Measurements from ENCODE around the gene TSPAN9.

The TSPAN9 gene

DNA sequence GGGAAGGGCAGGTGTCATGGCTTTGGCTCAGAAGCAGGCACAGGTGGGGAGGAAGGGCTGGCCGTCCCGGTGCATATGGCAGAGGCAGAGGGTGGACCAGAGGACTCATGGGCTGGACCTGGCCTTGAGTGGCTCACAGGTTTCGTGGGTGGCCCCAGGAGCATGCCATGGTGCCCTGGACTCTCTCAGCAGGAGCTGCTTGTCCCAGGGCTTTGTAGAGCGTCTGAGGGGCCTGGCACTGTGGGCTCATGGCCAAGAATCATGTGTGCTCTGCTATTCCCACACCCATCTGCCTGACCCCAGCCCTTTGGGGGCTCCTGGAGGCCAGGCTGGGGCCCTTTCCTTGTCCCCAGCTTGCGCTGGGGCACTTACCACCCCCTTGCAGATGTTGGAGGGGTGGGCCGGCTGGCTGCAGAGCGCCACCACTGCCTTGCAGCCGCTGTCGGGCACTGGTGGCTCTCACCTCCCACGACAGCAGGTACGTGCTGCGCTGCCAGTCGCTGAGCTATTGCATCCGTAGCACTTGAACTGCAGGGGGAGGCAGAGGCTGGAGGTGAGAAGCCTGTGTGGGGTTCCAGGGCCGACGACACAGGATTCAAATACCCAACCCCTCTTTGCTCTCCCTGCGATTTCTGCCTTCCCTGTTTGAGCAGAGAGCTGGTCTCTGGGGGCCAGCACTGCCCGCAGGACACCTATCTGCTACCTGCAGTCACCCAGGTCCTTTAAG, 226.4 kb downstream of the TSPAN9 start:
- Histone ChIP-seq H3K27me3 (ENCODE audit: insufficient read depth, low read length) (peaks cover 10% of the 10 kb centered on the region), H3K4me1 (ENCODE audit: insufficient read depth, low read length) (peaks cover 4% of the 10 kb centered on the region; the same call in 1 of the 2 replicates), H3K36me3 (ENCODE audit: insufficient read depth, low read depth, low read length) (no peaks in the 10 kb centered on the region), H3K9ac (ENCODE audit: low read depth, low read length) (no peak overlapping the region), H3K27ac (ENCODE audit: low read length) (no peak overlapping the region), H3K4me3 (ENCODE audit: low read length) (no peak overlapping the region), H3K9me3 (ENCODE audit: insufficient read depth, low read depth, low read length) (no peaks in the 10 kb centered on the region)

DNA sequence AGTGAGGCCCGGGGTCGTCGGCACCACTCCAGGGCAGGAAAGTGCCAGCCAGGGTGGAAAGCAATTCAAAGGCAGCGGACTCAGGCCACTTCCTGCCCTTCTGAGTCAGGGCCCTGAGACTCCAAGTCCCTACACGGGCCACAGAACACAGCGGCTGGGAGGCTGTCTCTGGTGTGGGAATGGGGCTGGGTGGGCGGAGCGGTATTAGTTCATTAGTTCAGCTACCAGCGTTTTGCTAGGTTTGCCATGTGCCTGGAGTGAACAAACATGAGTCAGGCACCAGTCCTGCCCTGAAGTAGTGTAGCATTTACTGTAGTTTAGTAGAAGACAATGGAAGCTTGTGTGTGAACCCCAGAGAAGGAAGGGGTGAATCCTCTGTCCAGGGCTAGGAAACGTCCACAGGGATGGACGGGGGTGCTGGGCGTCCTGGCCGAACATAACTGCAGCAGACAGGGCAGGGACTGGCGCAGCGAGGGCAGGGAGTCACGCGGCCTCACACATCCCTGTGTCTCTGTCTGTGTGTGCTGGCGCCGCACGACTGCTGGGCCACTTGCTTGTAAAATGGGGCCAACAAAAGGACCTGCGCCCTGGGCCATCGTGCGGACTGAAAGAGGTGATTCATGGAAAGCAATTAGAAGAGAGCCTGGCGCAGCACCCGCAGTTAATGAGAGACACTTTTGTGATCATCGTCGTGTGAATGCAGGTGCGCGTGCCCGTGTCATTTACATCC, 227.4 kb downstream of the TSPAN9 start:
- no peak overlapping the region for H3K9ac ChIP-seq (ENCODE audit: low read depth, low read length)
- H3K27ac ChIP-seq (ENCODE audit: low read length) = no peak overlapping the region
- H3K4me1 ChIP-seq (ENCODE audit: insufficient read depth, low read length) = peaks cover 4% of the 10 kb centered on the region; the same call in 1 of the 2 replicates
- H3K4me3 ChIP-seq (ENCODE audit: low read length) = no peak overlapping the region
- no peaks in the 10 kb centered on the region for H3K36me3 ChIP-seq (ENCODE audit: insufficient read depth, low read depth, low read length)
- H3K9me3 ChIP-seq (ENCODE audit: insufficient read depth, low read depth, low read length) = no peaks in the 10 kb centered on the region
- peaks cover 5% of the 10 kb centered on the region for H3K27me3 ChIP-seq (ENCODE audit: insufficient read depth, low read length)

DNA sequence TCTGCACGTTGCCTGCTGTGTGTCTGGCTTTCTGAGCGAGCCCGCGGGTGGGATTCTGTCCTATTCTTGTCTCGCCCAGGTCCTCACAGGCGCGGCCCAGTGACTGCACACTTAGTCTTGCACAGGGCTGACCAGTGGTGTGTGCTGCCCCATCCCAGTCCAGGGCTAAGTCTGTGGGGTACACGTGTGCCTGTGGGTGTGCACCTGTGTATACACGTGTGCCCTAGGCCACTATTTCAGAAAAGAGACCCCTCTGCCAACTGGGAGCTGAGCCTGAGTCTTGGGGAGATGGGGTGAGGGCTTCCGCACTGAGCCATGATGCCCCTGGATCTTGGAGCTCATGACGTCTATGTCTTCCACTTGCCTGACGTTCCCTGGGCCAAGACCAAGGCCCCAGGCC, 228.3 kb downstream of the TSPAN9 start:
- Histone ChIP-seq H3K4me1 (ENCODE audit: insufficient read depth, low read length) (no peaks in the 10 kb centered on the region), H3K27me3 (ENCODE audit: insufficient read depth, low read length) (peaks cover 4% of the 10 kb centered on the region; the same call in 1 of the 2 replicates), H3K9me3 (ENCODE audit: insufficient read depth, low read depth, low read length) (no peaks in the 10 kb centered on the region), H3K27ac (ENCODE audit: low read length) (no peak overlapping the region), H3K36me3 (ENCODE audit: insufficient read depth, low read depth, low read length) (no peaks in the 10 kb centered on the region), H3K4me3 (ENCODE audit: low read length) (no peak overlapping the region), H3K9ac (ENCODE audit: low read depth, low read length) (no peak overlapping the region)

- H3K9me3 ChIP-seq (ENCODE audit: insufficient read depth, low read depth, low read length) = no peaks in the 10 kb centered on the region
- H3K9ac ChIP-seq (ENCODE audit: low read depth, low read length) = no peak overlapping the region
- H3K4me3 ChIP-seq (ENCODE audit: low read length) = no peak overlapping the region
- H3K36me3 ChIP-seq (ENCODE audit: insufficient read depth, low read depth, low read length) = no peaks in the 10 kb centered on the region
- H3K27ac ChIP-seq (ENCODE audit: low read length) = no peak overlapping the region
- no peaks in the 10 kb centered on the region for H3K4me1 ChIP-seq (ENCODE audit: insufficient read depth, low read length)
- H3K27me3 ChIP-seq (ENCODE audit: insufficient read depth, low read length) = peaks cover 4% of the 10 kb centered on the region; the same call in 1 of the 2 replicates
Observed at GRCh38 chr12:3305904-3306619, 228.9 kb downstream of the TSPAN9 start.

GRCh38 chr12:3307389-3307788, 230.2 kb downstream of the TSPAN9 start:
- Histone ChIP-seq H3K4me1 (ENCODE audit: insufficient read depth, low read length) (no peaks in the 10 kb centered on the region; the same call in 1 of the 2 replicates), H3K27ac (ENCODE audit: low read length) (no peak overlapping the region), H3K36me3 (ENCODE audit: insufficient read depth, low read depth, low read length) (no peaks in the 10 kb centered on the region), H3K9ac (ENCODE audit: low read depth, low read length) (no peak overlapping the region), H3K27me3 (ENCODE audit: insufficient read depth, low read length) (peaks cover 4% of the 10 kb centered on the region; the same call in 1 of the 2 replicates), H3K9me3 (ENCODE audit: insufficient read depth, low read depth, low read length) (no peaks in the 10 kb centered on the region), H3K4me3 (ENCODE audit: low read length) (no peak overlapping the region)

- H3K9ac ChIP-seq (ENCODE audit: low read depth, low read length) = no peak overlapping the region
- no peaks in the 10 kb centered on the region for H3K36me3 ChIP-seq (ENCODE audit: insufficient read depth, low read depth, low read length)
- peaks cover 4% of the 10 kb centered on the region; the same call in 1 of the 2 replicates for H3K27me3 ChIP-seq (ENCODE audit: insufficient read depth, low read length)
- H3K4me1 ChIP-seq (ENCODE audit: insufficient read depth, low read length) = no peaks in the 10 kb centered on the region; the same call in 1 of the 2 replicates
- H3K27ac ChIP-seq (ENCODE audit: low read length) = no peak overlapping the region
- H3K9me3 ChIP-seq (ENCODE audit: insufficient read depth, low read depth, low read length) = no peaks in the 10 kb centered on the region
- no peak overlapping the region for H3K4me3 ChIP-seq (ENCODE audit: low read length)
Observed at GRCh38 chr12:3308063-3308462, 230.9 kb downstream of the TSPAN9 start.

- no peaks in the 10 kb centered on the region; the same call in 1 of the 2 replicates for H3K4me1 ChIP-seq (ENCODE audit: insufficient read depth, low read length)
- no peak overlapping the region for H3K4me3 ChIP-seq (ENCODE audit: low read length)
- H3K27me3 ChIP-seq (ENCODE audit: insufficient read depth, low read length) = peaks cover 4% of the 10 kb centered on the region; the same call in 1 of the 2 replicates
- no peak overlapping the region for H3K9ac ChIP-seq (ENCODE audit: low read depth, low read length)
- H3K27ac ChIP-seq (ENCODE audit: low read length) = no peak overlapping the region
- no peaks in the 10 kb centered on the region for H3K36me3 ChIP-seq (ENCODE audit: insufficient read depth, low read depth, low read length)
- H3K9me3 ChIP-seq (ENCODE audit: insufficient read depth, low read depth, low read length) = no peaks in the 10 kb centered on the region
Observed at GRCh38 chr12:3308609-3309008, 231.4 kb downstream of the TSPAN9 start.

- Histone ChIP-seq H3K27me3 (ENCODE audit: insufficient read depth, low read length) (no peaks in the 10 kb centered on the region; the same call in 1 of the 2 replicates), H3K36me3 (ENCODE audit: insufficient read depth, low read depth, low read length) (no peaks in the 10 kb centered on the region), H3K9ac (ENCODE audit: low read depth, low read length) (no peak overlapping the region), H3K4me3 (ENCODE audit: low read length) (no peak overlapping the region), H3K9me3 (ENCODE audit: insufficient read depth, low read depth, low read length) (no peaks in the 10 kb centered on the region), H3K4me1 (ENCODE audit: insufficient read depth, low read length) (no peaks in the 10 kb centered on the region; the same call in 1 of the 2 replicates), H3K27ac (ENCODE audit: low read length) (no peak overlapping the region)
Observed at GRCh38 chr12:3309805-3310204, 232.6 kb downstream of the TSPAN9 start.

DNA sequence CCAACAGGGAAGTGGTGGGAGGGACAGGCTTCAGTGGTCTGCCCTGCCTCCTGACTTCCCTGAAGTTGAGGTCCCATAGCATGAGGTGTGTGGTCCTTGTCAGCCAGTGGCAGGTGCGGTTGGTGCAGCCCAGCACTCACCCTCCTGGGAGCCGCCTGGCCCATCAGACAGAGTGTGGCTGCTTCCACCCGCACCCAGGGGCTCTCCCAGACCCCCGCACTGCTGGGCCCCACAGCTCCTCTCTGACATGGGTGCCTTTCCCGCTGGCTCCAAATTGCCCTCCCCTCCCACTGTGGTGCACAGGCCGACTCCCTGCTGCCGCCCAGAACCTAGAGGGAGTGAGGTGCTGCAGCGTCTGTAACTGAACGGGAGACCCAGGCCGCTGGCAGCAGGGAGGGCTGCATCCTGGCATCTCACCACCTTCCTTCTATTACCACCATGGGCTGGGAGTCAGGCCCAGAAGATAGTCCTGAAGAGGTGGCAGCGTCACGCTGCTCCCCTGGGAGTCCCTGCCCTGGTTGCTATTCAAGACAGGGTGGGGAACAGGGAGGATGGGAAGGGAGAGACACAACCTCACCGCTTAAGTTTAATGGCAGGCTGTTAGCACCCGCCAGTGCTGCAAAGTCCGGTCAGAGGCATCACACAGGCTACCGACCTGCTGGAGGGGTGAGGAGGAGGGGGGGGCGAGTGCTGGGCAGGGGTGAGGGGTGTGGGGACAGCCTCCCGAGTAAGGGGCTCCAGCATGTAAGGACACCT, 233.3 kb downstream of the TSPAN9 start:
- Histone ChIP-seq H3K4me1 (ENCODE audit: insufficient read depth, low read length) (no peaks in the 10 kb centered on the region; the same call in 1 of the 2 replicates), H3K9ac (ENCODE audit: low read depth, low read length) (no peak overlapping the region)

GRCh38 chr12:3311027-3311402, 233.8 kb downstream of the TSPAN9 start:
- Histone ChIP-seq H3K9me3 (ENCODE audit: insufficient read depth, low read depth, low read length) (no peaks in the 10 kb centered on the region), H3K4me1 (ENCODE audit: insufficient read depth, low read length) (no peaks in the 10 kb centered on the region; the same call in 1 of the 2 replicates), H3K27ac (ENCODE audit: low read length) (no peak overlapping the region), H3K4me3 (ENCODE audit: low read length) (no peak overlapping the region), H3K36me3 (ENCODE audit: insufficient read depth, low read depth, low read length) (no peaks in the 10 kb centered on the region), H3K9ac (ENCODE audit: low read depth, low read length) (no peak overlapping the region), H3K27me3 (ENCODE audit: insufficient read depth, low read length) (no peaks in the 10 kb centered on the region; the same call in 1 of the 2 replicates)

More for the DNA sequence above, 233.3 kb downstream of the TSPAN9 start:
- Histone ChIP-seq H3K27ac (ENCODE audit: low read length) (no peak overlapping the region), H3K36me3 (ENCODE audit: insufficient read depth, low read depth, low read length) (no peaks in the 10 kb centered on the region), H3K4me3 (ENCODE audit: low read length) (no peak overlapping the region), H3K9me3 (ENCODE audit: insufficient read depth, low read depth, low read length) (no peaks in the 10 kb centered on the region), H3K27me3 (ENCODE audit: insufficient read depth, low read length) (no peaks in the 10 kb centered on the region; the same call in 1 of the 2 replicates)
